HepG2 (cell line): ENCODE data around the gene LYZL2. TPM values are rescaled to one million over a fixed set of nuclear protein-coding genes. Genes with fewer than 3 reads are reported as not detected.

Experiments used
- HBP1 ChIP-seq: IDR thresholded peaks from 2 replicates; pipeline ENCODE4 v1.6.1; 2016; ENCODE audit warnings: low read depth, control low read depth
- HMGXB4 ChIP-seq, 2 experiments: sonication (generic) in 1 of 2; formaldehyde crosslinking in 1 of 2; IDR thresholded peaks; 2 replicates each; pipeline versions ENCODE4 v1.4.0 to v1.6.1; 2018 to 2020; ENCODE audit warnings: missing genetic modification reagents in 2 of 2, borderline replicate concordance in 1 of 2, low read depth in 1 of 2, mild to moderate bottlenecking in 1 of 2, missing biosample characterization in 1 of 2
- SAFB2 ChIP-seq: sonication (generic); formaldehyde crosslinking; IDR thresholded peaks from 2 replicates; pipeline ENCODE4 v1.5.1; 2020; ENCODE audit warnings: missing genetic modification reagents, low read depth, mild to moderate bottlenecking, borderline replicate concordance
- SMARCC2 ChIP-seq: fragments of 450-650 bp; IDR thresholded peaks from 2 replicates; pipeline ENCODE4 v1.6.1; 2017; ENCODE audit warnings: antibody characterized with exemption, mild to moderate bottlenecking
- SP1 ChIP-seq, 2 experiments: fragments of 450-650 bp in 1 of 2; sonication (generic) in 1 of 2; formaldehyde crosslinking in 1 of 2; IDR thresholded peaks; 2 replicates each; pipeline versions ENCODE4 v1.4.0 to v1.6.1; 2016 to 2020; ENCODE audit warnings: missing genetic modification reagents in 1 of 2
- SRY ChIP-seq: sonication (generic); formaldehyde crosslinking; IDR thresholded peaks from 2 replicates; pipeline ENCODE4 v1.8.0; 2022; ENCODE audit warnings: mild to moderate bottlenecking, missing genetic modification reagents
- THRA ChIP-seq: sonication (generic); formaldehyde crosslinking; IDR thresholded peaks from 2 replicates; pipeline ENCODE4 v1.4.0; 2020; ENCODE audit warnings: missing genetic modification reagents, borderline replicate concordance
- ZNF20 ChIP-seq: sonication (generic); formaldehyde crosslinking; IDR thresholded peaks from 2 replicates; pipeline ENCODE4 v1.4.0; 2020; ENCODE audit warnings: mild to moderate bottlenecking, moderate library complexity, missing genetic modification reagents
- ZNF354B ChIP-seq: sonication (generic); formaldehyde crosslinking; IDR thresholded peaks from 2 replicates; pipeline ENCODE4 v1.8.0; 2022; ENCODE audit warnings: mild to moderate bottlenecking, missing genetic modification reagents
- ZNF572 ChIP-seq: sonication (generic); formaldehyde crosslinking; IDR thresholded peaks from 2 replicates; pipeline ENCODE4 v1.5.1; 2020; ENCODE audit warnings: mild to moderate bottlenecking, missing genetic modification reagents
- ZNF577 ChIP-seq: sonication (generic); formaldehyde crosslinking; IDR thresholded peaks from 2 replicates; pipeline ENCODE4 v1.4.0; 2020; ENCODE audit warnings: mild to moderate bottlenecking, low read depth, missing genetic modification reagents, borderline replicate concordance
- polyA plus RNA-seq, 8 experiments: library from polyadenylated mRNA; depleted of rRNA in 3 of 8; stranded (reverse) in 7 of 8; unstranded in 1 of 8; fragments of >200 nt; fragmentation: Illumina TruSeq in 4 of 8; extraction: Trizol in 4 of 8; gene quantifications; 2 replicates each; pipeline versions ENCODE4 v1.2.1 to v1.2.3, GENCODE V29; 2011 to 2016; ENCODE audit warnings: low read depth in 4 of 8, missing spikeins in 1 of 8, mixed read lengths in 1 of 8; ENCODE audit not compliant: insufficient read depth in 1 of 8
- total RNA-seq, 5 experiments: library from RNA; depleted of rRNA; stranded (reverse); fragments of >200 nt; fragmentation: Illumina TruSeq; extraction: Trizol; gene quantifications; 2 replicates each; pipeline ENCODE4 v1.2.3, GENCODE V29; 2016; ENCODE audit warnings: low read depth in 1 of 5
- TF ChIP-seq, protein P1 (sequence below): IDR thresholded peaks from 2 replicates; pipeline ENCODE4 v1.6.1; 2016; ENCODE audit warnings: missing biosample characterization, missing genetic modification reagents, low read depth
- TF ChIP-seq, protein P2 (sequence below): sonication (generic); formaldehyde crosslinking; IDR thresholded peaks from 2 replicates; pipeline ENCODE4 v1.5.0; 2020; ENCODE audit warnings: mild to moderate bottlenecking, missing genetic modification reagents, borderline replicate concordance

The LYZL2 gene
- total and polyA plus RNA-seq, 2 of the 13 experiments (the other 11 are each of a cell fraction or from before 2014, with no cell fraction given) = 0.20 to 0.63 TPM

- TF ChIP-seq ZNF572 (CRISPR knock-in tag) = no peak
- TF ChIP-seq ZNF354B = no peak
- TF ChIP-seq HMGXB4 (CRISPR knock-in tag; IDR thresholded peaks at IDR 0.05; ENCODE audit: borderline replicate concordance in 1 of 2, low read depth in 1 of 2) = no peak
- TF ChIP-seq, protein P1, sequence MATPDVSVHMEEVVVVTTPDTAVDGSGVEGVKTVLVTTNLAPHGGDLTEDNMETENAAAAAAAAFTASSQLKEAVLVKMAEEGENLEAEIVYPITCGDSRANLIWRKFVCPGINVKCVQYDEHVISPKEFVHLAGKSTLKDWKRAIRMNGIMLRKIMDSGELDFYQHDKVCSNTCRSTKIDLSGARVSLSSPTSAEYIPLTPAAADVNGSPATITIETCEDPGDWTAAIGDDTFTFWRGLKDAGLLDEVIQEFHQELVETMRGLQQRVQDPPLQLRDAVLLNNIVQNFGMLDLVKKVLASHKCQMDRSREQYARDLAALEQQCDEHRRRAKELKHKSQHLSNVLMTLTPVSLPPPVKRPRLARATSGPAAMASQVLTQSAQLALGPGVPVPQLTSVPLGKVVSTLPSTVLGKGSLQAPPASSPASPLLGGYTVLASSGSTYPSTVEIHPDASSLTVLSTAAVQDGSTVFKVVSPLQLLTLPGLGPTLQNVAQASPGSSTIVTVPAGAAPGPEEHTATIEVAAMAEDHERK (CRISPR knock-in tag) = no peak
- TF ChIP-seq THRA (CRISPR knock-in tag) = peak; percentile 87; the same call in 1 of the 2 replicates
- no peak for TF ChIP-seq ZNF20 (CRISPR knock-in tag)
- TF ChIP-seq, protein P2, sequence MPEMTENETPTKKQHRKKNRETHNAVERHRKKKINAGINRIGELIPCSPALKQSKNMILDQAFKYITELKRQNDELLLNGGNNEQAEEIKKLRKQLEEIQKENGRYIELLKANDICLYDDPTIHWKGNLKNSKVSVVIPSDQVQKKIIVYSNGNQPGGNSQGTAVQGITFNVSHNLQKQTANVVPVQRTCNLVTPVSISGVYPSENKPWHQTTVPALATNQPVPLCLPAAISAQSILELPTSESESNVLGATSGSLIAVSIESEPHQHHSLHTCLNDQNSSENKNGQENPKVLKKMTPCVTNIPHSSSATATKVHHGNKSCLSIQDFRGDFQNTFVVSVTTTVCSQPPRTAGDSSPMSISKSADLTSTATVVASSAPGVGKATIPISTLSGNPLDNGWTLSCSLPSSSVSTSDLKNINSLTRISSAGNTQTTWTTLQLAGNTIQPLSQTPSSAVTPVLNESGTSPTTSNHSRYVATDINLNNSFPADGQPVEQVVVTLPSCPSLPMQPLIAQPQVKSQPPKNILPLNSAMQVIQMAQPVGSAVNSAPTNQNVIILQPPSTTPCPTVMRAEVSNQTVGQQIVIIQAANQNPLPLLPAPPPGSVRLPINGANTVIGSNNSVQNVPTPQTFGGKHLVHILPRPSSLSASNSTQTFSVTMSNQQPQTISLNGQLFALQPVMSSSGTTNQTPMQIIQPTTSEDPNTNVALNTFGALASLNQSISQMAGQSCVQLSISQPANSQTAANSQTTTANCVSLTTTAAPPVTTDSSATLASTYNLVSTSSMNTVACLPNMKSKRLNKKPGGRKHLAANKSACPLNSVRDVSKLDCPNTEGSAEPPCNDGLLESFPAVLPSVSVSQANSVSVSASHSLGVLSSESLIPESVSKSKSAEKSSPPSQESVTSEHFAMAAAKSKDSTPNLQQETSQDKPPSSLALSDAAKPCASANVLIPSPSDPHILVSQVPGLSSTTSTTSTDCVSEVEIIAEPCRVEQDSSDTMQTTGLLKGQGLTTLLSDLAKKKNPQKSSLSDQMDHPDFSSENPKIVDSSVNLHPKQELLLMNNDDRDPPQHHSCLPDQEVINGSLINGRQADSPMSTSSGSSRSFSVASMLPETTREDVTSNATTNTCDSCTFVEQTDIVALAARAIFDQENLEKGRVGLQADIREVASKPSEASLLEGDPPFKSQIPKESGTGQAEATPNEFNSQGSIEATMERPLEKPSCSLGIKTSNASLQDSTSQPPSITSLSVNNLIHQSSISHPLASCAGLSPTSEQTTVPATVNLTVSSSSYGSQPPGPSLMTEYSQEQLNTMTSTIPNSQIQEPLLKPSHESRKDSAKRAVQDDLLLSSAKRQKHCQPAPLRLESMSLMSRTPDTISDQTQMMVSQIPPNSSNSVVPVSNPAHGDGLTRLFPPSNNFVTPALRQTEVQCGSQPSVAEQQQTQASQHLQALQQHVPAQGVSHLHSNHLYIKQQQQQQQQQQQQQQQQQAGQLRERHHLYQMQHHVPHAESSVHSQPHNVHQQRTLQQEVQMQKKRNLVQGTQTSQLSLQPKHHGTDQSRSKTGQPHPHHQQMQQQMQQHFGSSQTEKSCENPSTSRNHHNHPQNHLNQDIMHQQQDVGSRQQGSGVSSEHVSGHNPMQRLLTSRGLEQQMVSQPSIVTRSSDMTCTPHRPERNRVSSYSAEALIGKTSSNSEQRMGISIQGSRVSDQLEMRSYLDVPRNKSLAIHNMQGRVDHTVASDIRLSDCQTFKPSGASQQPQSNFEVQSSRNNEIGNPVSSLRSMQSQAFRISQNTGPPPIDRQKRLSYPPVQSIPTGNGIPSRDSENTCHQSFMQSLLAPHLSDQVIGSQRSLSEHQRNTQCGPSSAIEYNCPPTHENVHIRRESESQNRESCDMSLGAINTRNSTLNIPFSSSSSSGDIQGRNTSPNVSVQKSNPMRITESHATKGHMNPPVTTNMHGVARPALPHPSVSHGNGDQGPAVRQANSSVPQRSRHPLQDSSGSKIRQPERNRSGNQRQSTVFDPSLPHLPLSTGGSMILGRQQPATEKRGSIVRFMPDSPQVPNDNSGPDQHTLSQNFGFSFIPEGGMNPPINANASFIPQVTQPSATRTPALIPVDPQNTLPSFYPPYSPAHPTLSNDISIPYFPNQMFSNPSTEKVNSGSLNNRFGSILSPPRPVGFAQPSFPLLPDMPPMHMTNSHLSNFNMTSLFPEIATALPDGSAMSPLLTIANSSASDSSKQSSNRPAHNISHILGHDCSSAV (CRISPR knock-in tag) = no peak
- TF ChIP-seq SRY (CRISPR knock-in tag) = no peak
- no peak for TF ChIP-seq ZNF577
- TF ChIP-seq SP1 (IDR thresholded peaks at IDR 0.05) = no peak
- no peak for TF ChIP-seq SP1 (CRISPR knock-in tag; IDR thresholded peaks at IDR 0.05)
- TF ChIP-seq SAFB2 (CRISPR knock-in tag) = no peak
- no peak for TF ChIP-seq SMARCC2
- no peak for TF ChIP-seq HBP1 (CRISPR knock-in tag)
These were observed 26.0 kb downstream of the LYZL2 start (continued) for GRCh38 chr10:30603589-30603988.
